HG03045 (cell line): ENCODE measurements around the gene PTPRG.
"Not testable (repeated sequence)": the region's sequence is repeated elsewhere in the genome, so short reads cannot be mapped to it uniquely, and the experiment has no call there.

Experiments
- ATAC-seq: cut with Tn5 transposase; IDR thresholded peaks from one replicate; pipeline ENCODE4 v1.9.1; 2021; ENCODE audit warnings: mild to moderate bottlenecking, moderate library complexity; ENCODE audit not compliant: unreplicated experiment

PTPRG gene

GRCh38 chr3:61682671-61683548, 121.5 kb downstream of the PTPRG start:
- ATAC-seq: no peak

GRCh38 chr3:61683549-61684236, 122.3 kb downstream of the PTPRG start:
- no peak for ATAC-seq

GRCh38 chr3:61684386-61684785, 123.0 kb downstream of the PTPRG start:
- no peak for ATAC-seq

DNA sequence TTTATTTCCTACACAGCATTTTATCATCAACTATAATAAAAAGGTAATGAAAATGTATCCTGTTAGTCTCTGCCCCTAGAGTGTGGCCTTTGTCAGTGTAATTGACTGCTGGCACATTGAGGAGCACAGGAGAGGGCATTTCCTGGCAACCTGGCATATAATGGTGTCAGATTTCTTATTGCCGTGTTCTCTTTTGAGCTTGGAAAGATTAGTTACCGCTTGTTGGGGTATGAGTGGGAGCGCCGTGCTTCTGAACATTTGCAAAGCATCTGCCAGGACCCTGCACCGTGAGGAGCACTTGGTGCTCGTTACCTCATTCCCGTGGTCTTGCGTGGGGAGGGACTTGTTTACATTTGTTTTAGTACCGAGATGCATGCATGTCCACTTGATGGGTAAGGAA, 124.4 kb downstream of the PTPRG start:
- no peak for ATAC-seq

DNA sequence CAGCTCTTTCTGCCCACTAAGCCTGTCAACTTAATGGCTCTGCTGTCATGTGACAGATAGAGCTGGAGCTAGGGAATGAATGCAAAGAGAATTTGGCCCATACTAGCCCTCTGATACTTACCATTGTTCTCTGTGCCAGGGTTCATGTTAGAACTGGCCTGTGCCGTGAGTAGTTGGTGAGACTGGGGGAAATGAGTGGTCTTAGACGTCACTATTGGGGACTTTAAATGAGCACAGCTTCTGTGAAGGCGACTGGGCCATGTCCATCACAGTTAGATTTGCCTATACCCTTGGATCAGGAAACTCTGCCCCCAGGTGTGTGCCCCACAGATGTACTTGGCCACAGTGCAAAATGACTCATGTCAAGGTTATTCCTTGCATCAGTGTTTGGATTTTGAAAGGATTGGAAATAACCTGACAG, 124.9 kb downstream of the PTPRG start:
- no peak for ATAC-seq

DNA sequence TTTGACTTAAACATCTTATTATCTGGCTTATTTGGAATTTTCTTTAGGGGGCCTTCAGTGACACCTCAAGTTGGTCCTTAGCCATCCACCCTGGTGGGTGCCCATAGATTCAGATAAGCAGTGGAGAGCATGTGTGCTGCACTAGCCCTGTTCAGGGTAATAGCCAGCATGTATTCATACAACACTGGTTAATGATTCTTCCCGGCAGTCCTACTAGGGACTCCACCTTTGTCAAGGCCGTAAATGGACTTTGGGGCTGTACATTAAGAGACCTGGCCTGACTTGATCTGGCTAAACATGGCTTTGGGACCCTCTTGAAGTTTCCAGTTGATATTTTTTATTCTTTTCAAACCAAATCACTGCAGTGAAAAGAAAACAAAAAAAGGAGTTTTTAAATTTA, 125.8 kb downstream of the PTPRG start:
- no peak for ATAC-seq

DNA sequence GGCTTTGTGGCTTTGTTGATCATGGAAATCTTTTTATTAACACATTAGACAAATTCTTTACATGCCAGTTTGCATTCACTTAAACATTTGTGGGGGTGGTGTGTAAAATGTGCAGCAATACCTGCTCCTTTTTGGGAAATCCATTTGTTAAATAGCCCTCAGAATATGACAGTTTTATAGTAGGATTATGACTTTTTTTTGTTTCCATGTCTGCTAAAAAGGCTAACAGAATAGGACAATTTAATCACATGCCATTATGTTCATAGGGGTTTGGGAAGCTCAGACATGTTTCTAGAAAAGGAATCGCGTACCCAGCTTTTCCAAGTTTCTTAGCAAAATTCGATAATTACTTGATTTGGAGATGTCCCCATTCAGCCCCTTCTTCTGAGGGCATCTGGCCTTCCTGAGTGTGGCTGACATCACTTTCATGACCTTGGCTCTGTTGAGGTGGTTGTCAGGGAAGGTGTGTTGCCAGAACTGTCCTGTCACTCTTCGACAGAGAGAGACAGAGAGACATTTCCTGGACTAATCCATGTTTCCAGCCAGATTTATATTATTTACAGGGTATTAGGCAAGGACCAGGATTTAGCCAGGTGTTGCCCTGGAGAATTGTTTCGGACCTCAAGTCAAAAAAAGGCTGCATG, 126.4 kb downstream of the PTPRG start:
- ATAC-seq: no peak

GRCh38 chr3:61688307-61688984, 127.1 kb downstream of the PTPRG start:
- ATAC-seq: no peak

- ATAC-seq: no peak
Measured at GRCh38 chr3:61690016-61690415, 128.6 kb downstream of the PTPRG start.

DNA sequence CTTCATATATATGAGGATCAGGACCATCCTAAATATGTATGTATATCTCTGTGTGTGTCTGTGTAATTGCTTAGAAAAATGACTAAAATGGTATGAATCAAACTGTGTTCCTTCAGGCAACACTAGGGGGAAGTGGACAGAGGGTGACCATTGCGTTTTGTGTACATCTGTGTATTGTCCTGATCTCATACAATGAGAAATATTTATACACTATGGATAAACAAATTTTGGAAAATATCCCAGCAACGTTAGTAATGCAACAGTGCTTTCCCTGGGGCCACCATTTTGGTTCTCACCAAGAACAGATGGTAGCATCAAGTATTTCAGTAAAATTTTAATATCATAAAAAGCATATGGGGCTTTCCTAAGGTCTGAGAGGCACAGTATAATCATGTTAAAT, 130.1 kb downstream of the PTPRG start:
- no peak for ATAC-seq

- no peak for ATAC-seq
Measured at GRCh38 chr3:61697301-61697700, 135.9 kb downstream of the PTPRG start.

DNA sequence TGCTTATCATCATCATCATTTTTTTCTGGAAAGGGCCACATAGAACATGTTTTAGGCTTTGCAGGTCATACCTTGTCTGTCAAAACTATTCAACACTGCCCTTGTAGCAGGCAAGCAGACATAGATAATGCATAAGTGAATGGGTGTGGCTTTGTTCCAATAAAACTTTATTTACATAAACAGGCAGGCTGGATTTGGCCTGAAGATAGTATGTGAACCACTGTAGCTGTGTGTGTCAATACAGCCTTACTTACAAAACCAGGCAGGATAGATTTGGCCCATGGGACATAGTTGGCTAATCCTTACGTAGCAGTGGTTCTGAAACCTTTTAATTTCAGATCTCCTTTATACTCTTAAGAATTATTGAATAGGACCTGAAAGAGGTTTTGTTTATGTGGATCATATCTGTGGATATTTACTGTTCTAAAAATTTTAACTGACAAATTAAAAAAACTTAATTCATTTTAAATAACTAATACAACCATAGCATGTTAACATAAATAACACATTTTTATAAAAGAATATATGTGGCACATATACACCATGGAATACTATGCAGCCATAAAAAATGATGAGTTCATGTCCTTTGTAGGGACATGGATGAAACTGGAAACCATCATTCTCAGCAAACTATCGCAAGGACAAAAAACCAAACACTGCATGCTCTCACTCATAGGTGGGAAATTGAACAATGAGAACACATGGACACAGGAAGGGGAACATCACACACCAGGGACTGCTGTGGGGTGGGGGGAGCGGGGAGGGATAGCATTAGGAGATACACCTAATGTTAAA, 137.1 kb downstream of the PTPRG start:
- not testable (repeated sequence) for ATAC-seq

DNA sequence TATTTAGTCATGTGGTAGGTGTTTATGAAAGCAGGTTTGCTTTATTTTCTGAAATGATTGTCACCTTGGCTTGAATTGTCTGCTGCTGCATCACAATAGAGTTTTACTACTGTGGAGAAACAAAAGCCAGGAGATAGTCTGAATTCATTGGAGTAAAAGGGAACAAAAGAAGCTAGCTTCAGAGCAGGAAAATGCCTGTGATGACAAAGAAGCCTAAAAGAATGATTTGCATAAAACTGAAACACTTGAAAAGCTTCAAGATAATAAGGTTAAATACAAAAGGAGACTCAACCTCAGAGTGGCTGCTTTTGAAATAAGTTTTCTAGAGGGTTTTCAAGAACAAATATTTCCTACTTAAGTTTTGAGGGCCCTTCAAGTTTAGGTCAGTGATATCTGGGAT, 138.3 kb downstream of the PTPRG start:
- ATAC-seq: no peak

GRCh38 chr3:61701011-61701410, 139.6 kb downstream of the PTPRG start:
- no peak for ATAC-seq

- no peak for ATAC-seq
Measured at GRCh38 chr3:61702453-61702852, 141.1 kb downstream of the PTPRG start.

- ATAC-seq: no peak
Measured at GRCh38 chr3:61704807-61705206, 143.4 kb downstream of the PTPRG start.

GRCh38 chr3:61707492-61707891, 146.1 kb downstream of the PTPRG start:
- no peak for ATAC-seq

GRCh38 chr3:61710920-61711319, 149.5 kb downstream of the PTPRG start:
- not testable (repeated sequence) for ATAC-seq

GRCh38 chr3:61714225-61714624, 152.9 kb downstream of the PTPRG start:
- ATAC-seq: no peak

GRCh38 chr3:61715886-61716527, 154.6 kb downstream of the PTPRG start:
- ATAC-seq: no peak
